Suprapubic skin (tissue), 4 donors: ENCODE measurements around the gene ARG1. TPM values are rescaled to one million over a fixed set of nuclear protein-coding genes. Genes with fewer than 3 reads are reported as not detected.

Experiments used
- DNase-seq, 2 donors: peaks; one replicate each; pipeline ENCODE4 v3.0.0-alpha.2; 2019; ENCODE audit warnings: low spot score in 2 of 2
- H3K27ac ChIP-seq: fragments of 200-600 bp; sonication (generic); one replicate; pipeline ENCODE4 v1.5.1; 2019
- H3K27me3 ChIP-seq: fragments of 200-600 bp; sonication (generic); one replicate; pipeline ENCODE4 v1.5.1; 2019
- H3K36me3 ChIP-seq: fragments of 200-600 bp; sonication (generic); one replicate; pipeline ENCODE4 v1.5.1; 2019
- H3K4me1 ChIP-seq: fragments of 200-600 bp; sonication (generic); one replicate; pipeline ENCODE4 v1.5.1; 2019
- H3K4me3 ChIP-seq: fragments of 200-600 bp; sonication (generic); one replicate; pipeline ENCODE4 v1.5.1; 2019; ENCODE audit warnings: mild to moderate bottlenecking
- H3K9me3 ChIP-seq: fragments of 200-600 bp; sonication (generic); one replicate; pipeline ENCODE4 v1.5.1; 2019
- EP300 ChIP-seq: sonication (generic); formaldehyde crosslinking; IDR thresholded peaks from one replicate; pipeline ENCODE4 v1.6.1; 2017; ENCODE audit warnings: antibody characterized with exemption
- POLR2A ChIP-seq, 2 donors: fragments of 450-650 bp; IDR thresholded peaks; one replicate each; pipeline ENCODE4 v1.6.1; 2017; ENCODE audit warnings: antibody characterized with exemption in 2 of 2, mild to moderate bottlenecking in 2 of 2, moderate library complexity in 2 of 2
- POLR2AphosphoS5 ChIP-seq, 3 donors: sonication (generic); formaldehyde crosslinking; IDR thresholded peaks; one replicate each; pipeline ENCODE4 v1.6.1; 2017; ENCODE audit warnings: antibody characterized with exemption in 3 of 3
- WGBS: methylation state at CpG from one replicate; pipeline ENCODE4 v1.1.5; 2018; 5-methylcytosine and 5-hydroxymethylcytosine counted together
- total RNA-seq, 4 donors: library from RNA; depleted of rRNA; stranded (reverse); fragments of >200 nt; gene quantifications; one replicate each; pipeline ENCODE4 v1.1.0, GENCODE V29; 2016
- TF ChIP-seq, protein P1 (sequence below), 2 donors: fragments of 200-600 bp in 1 of 2; fragments of 450-650 bp in 1 of 2; sonication (generic) in 1 of 2; IDR thresholded peaks; one replicate each; pipeline ENCODE4 v1.5.1; 2016 to 2019; ENCODE audit warnings: antibody characterized with exemption in 2 of 2, mild to moderate bottlenecking in 1 of 2, moderate library complexity in 1 of 2

ARG1 gene
- total RNA-seq, 4 donors from 2014 or later: 31.8 to 150 (median 102) TPM

DNA sequence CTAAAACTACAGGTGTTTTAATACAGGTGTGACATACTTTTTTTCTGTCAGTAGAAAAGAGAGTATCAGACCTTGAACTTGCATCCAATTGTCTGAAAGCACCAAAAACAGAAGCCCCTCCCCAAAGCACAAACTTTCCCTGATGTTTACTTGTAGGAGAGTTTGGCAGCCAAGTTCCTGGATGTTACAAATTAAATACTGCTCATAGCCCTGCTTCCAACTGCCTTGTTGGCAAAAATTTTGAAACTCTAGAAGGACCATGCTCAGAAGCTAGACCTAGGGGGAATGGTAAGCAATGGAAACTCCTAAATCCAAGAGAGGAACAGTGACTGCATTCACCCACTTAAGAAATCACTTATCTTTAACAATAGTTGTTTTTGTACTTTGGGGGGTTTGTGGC, 17.0 kb upstream of the ARG1 start:
- Histone ChIP-seq H3K9me3 (no peaks in the 10 kb centered on the region), H3K4me1 (no peaks in the 10 kb centered on the region), H3K36me3 (no peaks in the 10 kb centered on the region), H3K27me3 (no peaks in the 10 kb centered on the region), H3K4me3 (no peak overlapping the region), H3K27ac (no peak overlapping the region)
- no peak for DNase-seq
- no peak for TF ChIP-seq POLR2AphosphoS5 (IDR thresholded peaks at IDR 0.05)
- TF ChIP-seq POLR2A (IDR thresholded peaks at IDR 0.05): no peak
- TF ChIP-seq EP300: no peak
- TF ChIP-seq, protein P1, sequence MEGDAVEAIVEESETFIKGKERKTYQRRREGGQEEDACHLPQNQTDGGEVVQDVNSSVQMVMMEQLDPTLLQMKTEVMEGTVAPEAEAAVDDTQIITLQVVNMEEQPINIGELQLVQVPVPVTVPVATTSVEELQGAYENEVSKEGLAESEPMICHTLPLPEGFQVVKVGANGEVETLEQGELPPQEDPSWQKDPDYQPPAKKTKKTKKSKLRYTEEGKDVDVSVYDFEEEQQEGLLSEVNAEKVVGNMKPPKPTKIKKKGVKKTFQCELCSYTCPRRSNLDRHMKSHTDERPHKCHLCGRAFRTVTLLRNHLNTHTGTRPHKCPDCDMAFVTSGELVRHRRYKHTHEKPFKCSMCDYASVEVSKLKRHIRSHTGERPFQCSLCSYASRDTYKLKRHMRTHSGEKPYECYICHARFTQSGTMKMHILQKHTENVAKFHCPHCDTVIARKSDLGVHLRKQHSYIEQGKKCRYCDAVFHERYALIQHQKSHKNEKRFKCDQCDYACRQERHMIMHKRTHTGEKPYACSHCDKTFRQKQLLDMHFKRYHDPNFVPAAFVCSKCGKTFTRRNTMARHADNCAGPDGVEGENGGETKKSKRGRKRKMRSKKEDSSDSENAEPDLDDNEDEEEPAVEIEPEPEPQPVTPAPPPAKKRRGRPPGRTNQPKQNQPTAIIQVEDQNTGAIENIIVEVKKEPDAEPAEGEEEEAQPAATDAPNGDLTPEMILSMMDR (IDR thresholded peaks at IDR 0.05): no peak

DNA sequence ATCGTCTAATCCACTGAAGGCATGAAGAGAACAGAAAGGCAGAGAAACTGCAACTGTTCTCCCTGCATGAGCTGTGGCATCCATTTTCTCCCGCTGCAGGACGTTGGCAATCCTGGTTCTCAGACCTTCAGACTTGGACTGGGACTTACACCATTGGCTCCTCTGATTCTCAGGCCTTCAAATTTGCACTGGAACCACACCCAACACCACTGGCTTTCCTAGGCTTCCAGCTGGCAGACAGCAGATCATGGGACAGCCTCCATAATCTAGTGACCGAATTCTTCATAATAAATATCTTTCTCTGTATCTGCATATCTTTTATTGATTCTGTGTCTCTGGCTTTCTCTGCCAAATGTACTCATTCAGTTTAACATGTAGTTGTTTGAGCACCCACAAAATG, 14.1 kb upstream of the ARG1 start:
- Histone ChIP-seq H3K27me3 (no peaks in the 10 kb centered on the region), H3K4me1 (no peaks in the 10 kb centered on the region), H3K27ac (no peak overlapping the region), H3K36me3 (no peaks in the 10 kb centered on the region), H3K9me3 (no peaks in the 10 kb centered on the region), H3K4me3 (no peak overlapping the region)
- DNase-seq: no peak
- 69% methylated on average over 4 of the region's 4 CpGs for WGBS
- TF ChIP-seq EP300: no peak
- no peak for TF ChIP-seq POLR2A (IDR thresholded peaks at IDR 0.05)
- TF ChIP-seq, protein P1 (IDR thresholded peaks at IDR 0.05): no peak
- no peak for TF ChIP-seq POLR2AphosphoS5 (IDR thresholded peaks at IDR 0.05)

DNA sequence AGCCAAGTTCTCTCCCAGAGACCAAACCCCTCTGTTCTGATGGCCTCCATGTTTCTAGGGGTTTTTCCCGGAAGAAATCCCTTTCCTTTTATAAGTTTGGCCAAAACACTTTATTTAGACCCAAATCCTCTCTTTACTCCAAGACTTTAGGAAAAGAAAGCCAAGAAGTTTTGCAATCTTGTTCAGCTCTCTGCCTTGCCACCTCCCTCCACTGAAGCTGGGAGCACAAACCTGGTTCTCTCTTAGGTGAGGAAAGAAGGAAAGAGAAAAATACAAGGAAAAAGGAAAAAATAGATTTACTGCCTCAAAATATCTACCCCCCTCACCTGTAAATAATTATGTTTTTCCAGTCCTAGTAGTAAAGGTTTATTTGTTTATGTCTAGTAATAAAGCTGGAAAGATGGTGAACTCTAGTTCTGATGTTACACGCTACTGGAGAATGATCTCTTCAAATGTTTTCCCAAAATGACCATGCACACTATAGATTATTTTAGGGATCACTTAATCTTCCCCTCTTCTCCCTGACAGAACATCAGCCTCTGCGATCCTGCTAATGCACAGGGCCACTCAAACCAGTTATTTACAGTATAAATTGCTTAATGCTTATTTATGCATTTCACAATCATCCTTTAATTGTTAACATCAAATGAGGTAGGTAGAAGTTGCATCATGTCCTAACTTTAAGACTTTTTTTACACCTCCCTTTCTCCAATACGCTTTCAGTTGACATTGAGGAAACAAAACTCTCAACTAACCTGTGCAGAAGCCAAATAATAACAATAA, 10.9 kb upstream of the ARG1 start:
- Histone ChIP-seq H3K4me3 (no peak overlapping the region), H3K27me3 (no peaks in the 10 kb centered on the region), H3K9me3 (no peaks in the 10 kb centered on the region), H3K27ac (no peak overlapping the region), H3K36me3 (no peaks in the 10 kb centered on the region), H3K4me1 (no peaks in the 10 kb centered on the region)
- TF ChIP-seq EP300 (no peak), POLR2A (IDR thresholded peaks at IDR 0.05) (no peak), POLR2AphosphoS5 (IDR thresholded peaks at IDR 0.05) (no peak)
- TF ChIP-seq, protein P1 (IDR thresholded peaks at IDR 0.05): no peak
- no peak for DNase-seq
- WGBS: 85% methylated on average over 4 of the region's 4 CpGs

DNA sequence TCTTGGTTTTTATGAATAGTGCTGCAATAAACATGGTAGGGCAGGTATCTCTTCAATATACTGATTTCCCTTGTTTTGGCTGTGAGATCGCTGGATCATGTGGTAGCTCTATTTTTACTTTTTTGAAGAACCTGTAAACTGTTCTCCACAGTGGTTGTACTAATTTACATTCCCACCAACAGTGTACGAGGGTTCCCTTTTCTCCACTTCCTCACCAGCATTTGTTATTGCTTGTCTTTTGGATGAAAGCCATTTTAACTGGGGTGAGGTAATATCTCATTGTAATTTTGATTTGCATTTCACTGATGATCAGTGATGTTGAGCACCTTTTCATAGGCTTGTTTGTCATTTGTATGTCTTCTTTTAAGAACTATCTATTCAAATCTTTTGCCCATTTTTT, 8.0 kb upstream of the ARG1 start:
- no peaks in the 10 kb centered on the region for H3K9me3 ChIP-seq
- H3K4me3 ChIP-seq: no peak overlapping the region
- no peaks in the 10 kb centered on the region for H3K4me1 ChIP-seq
- TF ChIP-seq POLR2A (IDR thresholded peaks at IDR 0.05): no peak
- TF ChIP-seq EP300: no peak
- TF ChIP-seq, protein P1 (IDR thresholded peaks at IDR 0.05): no peak
- TF ChIP-seq POLR2AphosphoS5 (IDR thresholded peaks at IDR 0.05): no peak
- WGBS: 36% methylated on average over 2 of the region's 2 CpGs
- DNase-seq: no peak
- H3K36me3 ChIP-seq: no peaks in the 10 kb centered on the region
- H3K27ac ChIP-seq: no peak overlapping the region
- H3K27me3 ChIP-seq: no peaks in the 10 kb centered on the region

DNA sequence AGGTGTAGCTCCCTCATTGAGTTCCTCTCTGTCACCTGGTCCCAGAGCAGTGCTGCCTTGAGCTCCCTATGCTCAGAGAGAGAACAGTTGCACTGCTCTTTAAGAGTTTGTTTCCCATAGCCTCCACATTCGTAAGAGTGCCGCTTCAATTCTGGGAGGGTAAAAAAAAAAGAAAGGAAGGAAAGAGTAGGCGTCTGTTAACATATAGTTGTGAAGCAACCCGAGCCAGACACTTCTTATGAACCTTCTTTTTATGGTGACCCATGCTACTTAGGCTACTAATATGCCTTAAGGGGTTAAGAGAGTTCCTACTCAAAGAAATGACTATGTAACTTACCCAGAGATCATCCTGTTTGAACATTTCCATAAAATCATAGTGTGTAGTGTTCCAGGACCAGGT, 4.3 kb upstream of the ARG1 start:
- 70% methylated on average over 4 of the region's 4 CpGs for WGBS
- no peak for DNase-seq
- Histone ChIP-seq H3K4me1 (no peaks in the 10 kb centered on the region), H3K27me3 (no peaks in the 10 kb centered on the region), H3K9me3 (no peaks in the 10 kb centered on the region), H3K4me3 (no peak overlapping the region), H3K36me3 (peaks cover 3% of the 10 kb centered on the region), H3K27ac (no peak overlapping the region)
- no peak for TF ChIP-seq POLR2AphosphoS5 (IDR thresholded peaks at IDR 0.05)
